ENCODE data around the gene ATP7A.
A peak's percentile ranks its signal among the peaks of the same experiment; 100 is the strongest.
"Not testable (repeated sequence)": the region's sequence is repeated elsewhere in the genome, so short reads cannot be mapped to it uniquely, and the experiment has no call there.

ATP7A gene

DNA sequence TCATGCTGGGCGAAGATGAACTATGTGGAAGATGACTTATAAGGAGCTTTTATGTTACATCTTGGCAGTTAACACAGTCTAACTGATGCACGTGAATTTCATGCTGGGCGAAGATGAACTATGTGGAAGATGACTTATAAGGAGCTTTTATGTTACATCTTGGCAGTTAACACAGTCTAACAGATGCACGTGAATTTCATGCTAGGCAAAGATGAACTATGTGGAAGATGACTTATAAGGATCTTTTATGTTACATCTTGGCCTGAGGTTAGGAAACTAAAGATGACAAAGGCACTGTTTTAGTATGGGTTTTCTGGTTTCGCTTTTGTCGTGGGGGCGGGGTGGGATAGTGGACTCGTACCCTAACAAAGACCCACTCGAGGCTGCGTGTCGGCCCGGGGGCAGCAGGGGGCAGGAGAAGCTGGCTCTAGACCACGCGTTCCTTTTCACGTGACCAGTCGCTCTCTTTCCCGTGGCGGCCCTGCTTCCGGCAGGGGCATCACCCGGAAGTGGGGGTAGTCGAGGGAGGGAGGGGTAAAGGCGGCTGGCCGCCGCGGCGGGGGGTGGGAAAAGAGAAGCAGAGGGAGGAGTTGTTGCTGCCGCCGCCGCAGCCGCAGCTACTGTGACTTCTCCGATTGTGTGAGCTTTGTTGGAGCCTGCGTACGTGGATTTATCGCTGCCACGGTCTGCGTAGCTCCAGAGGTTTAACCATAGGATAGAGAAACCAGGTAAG is at the start of gene ATP7A:
Gene ATP7A, plus strand, starts transcription at position 586 of the 733 bp plus-strand sequence. CDS start 60,949 bp downstream, outside the sequence.
- DNase-seq (ENCODE audit: low spot score) = peak; percentile 89

DNA sequence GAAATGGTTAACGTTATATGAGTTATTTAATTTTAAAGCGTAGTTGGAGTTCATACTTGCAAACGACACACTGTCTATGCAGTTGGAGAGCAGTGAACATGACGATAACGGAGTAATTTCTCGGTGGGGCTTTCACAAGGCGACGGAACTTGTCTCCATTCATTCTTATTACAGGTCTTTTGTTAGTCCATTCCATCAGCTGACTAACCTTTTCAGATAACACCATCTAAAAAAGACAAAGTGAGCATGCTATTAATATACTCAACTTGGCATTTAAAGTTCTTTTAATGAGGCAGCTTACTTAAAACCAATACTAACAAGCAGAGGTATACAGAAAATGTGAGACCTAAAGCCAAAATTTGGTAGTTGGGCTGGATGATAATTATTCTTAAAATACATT is 35.1 kb upstream of the ATP7A start:
- DNase-seq (ENCODE audit: low spot score) = no peak

DNA sequence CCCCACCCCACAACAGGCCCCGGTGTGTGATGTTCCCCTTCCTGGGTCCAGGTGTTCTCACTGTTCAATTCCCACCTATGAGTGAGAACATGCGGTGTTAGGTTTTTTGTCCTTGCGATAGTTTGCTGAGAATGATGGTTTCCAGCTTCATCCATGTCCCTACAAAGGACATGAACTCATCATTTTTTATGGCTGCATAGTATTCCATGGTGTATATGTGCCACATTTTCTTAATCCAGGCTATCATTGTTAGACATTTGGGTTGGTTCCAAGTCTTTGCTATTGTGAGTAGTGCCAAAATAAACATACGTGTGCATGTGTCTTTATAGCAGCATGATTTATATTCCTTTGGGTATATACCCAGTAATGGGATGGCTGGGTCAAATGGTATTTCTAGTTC is 29.1 kb upstream of the ATP7A start:
- DNase-seq (ENCODE audit: low spot score) = not testable (repeated sequence)

DNA sequence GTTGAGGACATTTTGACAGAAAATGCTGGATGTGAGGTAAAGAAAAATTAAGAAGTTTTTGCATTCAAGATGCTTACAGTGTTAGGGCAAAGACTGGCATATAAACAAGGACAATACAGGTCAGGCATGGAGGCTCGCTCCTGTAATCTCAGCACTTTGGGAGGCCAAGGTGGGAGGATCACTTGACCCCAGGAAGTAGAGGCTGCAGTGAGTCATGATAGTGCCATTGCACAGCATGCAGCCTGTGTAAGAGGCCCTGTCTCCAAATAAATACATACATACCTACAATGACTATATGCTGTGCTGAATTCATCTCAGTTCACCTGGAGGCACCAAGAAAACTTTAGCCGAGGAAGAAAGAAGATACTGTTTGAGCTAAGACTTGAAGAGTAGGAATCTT is 17.6 kb upstream of the ATP7A start:
- no peak for DNase-seq (ENCODE audit: low spot score)

DNA sequence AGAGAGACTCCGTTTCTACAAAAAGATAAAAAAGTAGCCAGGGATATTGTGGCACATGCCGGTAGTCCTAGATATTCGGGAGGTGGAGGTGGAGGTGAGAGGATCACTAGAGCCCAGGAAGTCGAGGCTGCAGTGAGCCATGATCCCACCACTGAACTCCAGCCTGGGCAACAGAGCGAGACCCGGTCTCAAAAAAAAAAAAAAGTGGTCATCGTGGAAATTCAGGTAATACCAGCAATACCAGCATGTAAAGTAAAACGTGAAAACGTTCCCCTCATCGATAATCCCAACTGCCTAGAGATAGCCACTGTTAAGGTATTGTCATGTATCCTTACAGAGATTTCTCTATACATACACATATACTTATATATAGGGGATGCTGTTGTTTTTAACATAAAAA is 16.8 kb upstream of the ATP7A start:
- no peak for DNase-seq (ENCODE audit: low spot score)

DNA sequence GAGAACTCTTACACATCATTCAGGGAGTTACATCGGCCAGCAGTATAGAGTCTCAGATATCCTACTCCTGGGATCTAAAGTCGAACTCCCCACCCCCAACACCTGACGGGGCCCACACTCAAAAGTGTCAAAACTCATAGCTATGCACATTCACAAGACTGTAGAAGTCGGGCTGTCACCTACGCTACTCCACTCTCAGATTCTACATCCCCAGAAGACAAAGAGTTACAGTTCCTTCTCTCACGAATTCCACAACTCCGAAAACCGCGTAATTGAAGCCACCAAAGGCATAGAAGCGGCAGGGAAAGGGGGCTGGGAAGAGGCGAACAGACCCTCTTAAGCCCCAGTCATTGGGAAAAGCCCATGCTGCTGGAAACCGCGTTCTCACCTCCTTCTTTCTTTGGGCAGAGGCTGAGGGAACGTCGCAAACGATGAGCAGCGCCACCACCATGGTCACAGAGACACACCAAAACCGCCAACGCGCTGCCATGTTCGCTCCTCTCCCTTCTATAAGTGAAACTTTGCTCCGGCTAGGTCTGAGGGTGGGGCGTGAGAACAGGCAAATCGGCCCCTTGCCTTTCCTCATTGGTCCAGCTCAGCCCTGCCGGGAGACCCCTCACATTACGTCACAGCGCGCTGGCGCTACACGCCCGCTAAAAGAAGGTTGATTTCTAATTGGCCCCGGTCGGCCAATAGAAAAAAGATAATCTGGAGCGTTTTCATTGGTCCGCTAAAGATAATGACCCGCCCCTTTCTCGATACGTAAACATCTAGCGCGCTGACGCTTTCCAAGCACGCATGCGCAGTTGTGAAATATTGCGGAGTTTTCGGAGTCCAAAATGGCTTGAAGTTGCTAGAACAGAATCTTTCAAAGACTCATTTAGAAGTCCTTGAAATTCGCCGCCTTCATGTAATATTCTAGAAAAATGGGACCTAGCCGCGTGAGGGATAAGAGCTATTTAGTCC is 15.3 kb upstream of the ATP7A start, which contains the start of gene MAGT1:
Gene MAGT1, minus strand, starts transcription at position 515 of the 966 bp plus-strand sequence. Its CDS starts 25 bp downstream, at position 490.
- DNase-seq (ENCODE audit: low spot score) = peak; percentile 90

DNA sequence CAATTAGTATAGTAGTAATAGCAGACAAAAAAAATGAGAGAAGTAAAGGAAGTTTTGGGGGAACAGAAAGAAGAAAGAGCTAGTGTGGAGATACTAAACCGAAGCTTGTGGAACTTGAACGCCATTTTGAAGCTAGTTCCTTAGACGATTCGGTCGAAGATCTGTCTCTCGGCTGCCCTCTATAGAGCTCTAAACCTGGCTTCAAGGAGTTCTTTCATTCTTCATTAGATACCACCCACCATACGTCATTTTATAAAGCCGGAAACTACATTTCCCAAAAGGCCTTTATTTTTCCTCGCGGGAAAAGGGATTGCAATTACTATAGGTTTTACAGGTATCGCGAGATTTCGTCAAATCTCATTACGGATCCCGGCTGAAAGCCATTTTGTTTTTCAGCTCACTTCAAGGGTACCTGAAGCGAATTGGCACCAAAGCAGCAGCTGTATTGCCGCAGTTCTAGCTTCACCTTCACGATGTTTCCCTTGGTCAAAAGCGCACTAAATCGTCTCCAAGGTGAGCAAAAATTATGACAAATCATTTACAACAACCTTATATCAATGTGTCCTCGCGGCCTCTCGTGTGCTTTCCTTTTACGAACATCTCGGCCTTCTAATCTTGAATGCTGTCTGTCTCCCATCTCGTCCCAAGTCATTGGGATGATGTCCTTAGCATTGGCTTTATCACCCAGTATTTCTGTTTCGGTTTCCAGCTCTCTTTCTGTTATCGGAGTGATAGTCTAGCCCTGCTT is 11.2 kb upstream of the ATP7A start, which contains the start of gene COX7B:
Gene COX7B, plus strand, starts transcription at position 388 of the 748 bp plus-strand sequence. Its CDS starts 86 bp downstream, at position 474.
- peak; percentile 66 for DNase-seq (ENCODE audit: low spot score)

DNA sequence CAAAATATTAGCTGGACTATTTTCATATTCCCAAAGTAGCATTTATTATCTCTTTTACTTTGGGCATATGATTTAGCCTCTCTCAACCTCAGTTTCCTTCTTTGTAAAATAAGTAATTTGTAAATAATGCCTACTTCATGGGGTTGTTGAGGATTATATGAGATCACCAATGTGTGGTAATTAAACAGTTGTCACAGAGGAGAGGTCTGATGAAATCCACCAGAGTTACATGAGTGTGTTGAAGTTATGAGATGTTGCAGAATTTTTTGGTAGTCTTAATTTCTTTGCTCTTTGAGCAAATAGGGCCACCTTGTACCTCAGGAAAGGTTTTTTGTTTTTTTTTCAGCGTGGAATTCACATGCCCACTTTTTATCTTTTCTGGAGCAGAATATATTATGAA is 9.8 kb upstream of the ATP7A start:
- DNase-seq (ENCODE audit: low spot score) = no peak

DNA sequence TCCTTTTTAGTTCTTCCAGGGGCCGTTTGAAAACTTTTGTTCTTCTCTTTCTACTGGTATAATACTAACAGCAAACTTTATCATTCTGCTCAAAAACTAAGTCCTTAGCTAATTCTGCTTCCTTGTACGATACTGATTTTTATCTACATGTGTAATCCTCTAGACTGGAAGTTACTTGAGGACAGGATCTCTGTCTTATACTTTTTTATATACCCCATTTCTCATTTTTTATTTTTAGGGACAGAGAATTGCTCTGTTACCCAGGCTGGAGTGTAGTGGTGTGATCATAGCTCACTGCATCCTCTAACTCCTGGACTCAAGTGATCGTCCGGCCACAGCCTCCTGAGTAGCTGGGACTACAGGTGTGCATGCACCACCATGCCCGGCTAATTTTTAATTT is 9.0 kb upstream of the ATP7A start:
- DNase-seq (ENCODE audit: low spot score) = no peak

DNA sequence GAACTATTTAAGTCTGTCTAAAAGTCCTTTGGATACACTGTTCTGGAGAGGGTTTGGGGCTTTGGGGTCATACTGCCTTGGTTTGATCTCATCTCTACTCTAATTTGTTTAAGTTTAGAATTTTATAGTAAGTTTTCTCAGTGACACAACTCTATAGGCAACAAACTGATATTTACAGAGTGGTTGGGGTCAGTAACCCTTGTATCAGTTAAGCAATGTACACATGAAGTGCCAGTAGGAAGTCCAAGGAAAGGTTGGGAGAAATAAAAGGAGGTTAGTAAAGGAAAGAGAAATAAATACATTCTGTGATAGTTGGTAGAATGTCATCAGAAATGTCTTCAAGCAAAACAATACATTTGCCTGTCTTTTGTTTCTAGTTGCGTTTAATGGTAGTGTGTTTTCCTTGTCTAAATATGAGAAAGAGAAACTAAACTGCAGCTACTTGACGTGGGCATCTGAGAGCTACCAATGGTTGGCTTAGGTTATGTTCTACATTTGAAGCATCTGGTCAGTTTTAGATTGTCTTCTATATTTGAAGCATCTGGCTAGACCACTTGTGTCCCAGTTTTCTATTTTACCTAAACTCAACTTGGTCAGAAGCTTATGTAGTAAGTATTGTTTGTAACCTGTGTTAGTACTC is 6.9 kb downstream of the ATP7A start:
- no peak for DNase-seq (ENCODE audit: low spot score)

DNA sequence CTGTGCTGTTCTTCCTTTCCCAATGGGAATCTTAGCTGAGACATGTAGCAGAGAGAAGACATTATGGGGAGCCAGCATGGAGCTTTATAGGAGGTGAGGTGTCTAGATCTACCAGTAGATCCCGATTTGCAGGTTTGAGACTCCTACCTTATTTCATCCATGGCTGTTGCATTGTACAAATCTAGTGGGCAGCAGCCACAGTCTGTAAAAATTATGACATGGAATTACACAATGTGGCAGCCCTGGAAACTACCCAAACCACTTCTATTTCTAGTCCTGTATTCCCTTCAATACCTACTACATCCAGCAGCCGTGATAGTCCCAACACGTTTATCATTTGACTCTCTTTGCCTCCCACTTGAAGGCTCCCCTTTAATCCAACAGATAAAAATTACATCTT is 8.1 kb downstream of the ATP7A start:
- DNase-seq (ENCODE audit: low spot score) = no peak

DNA sequence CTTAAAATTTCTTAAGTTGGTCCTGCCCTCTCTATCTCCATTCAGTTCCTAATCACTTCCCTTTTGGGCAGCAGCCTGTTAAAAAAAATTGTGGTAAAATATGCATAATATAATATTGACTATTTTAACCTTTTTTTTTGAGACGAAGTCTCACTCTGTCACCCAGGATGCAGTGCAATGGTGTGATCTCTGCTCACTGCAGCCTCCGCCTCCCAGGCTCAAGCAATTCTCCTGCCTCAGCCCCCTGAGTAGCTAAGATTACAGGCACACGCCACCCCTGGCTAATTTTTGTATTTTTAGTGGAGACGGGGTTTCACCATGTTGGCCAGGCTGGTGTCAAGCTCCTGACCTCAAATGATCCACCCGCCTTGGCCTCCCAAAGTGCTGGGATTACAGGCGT is 8.9 kb downstream of the ATP7A start:
- DNase-seq (ENCODE audit: low spot score) = not testable (repeated sequence)

DNA sequence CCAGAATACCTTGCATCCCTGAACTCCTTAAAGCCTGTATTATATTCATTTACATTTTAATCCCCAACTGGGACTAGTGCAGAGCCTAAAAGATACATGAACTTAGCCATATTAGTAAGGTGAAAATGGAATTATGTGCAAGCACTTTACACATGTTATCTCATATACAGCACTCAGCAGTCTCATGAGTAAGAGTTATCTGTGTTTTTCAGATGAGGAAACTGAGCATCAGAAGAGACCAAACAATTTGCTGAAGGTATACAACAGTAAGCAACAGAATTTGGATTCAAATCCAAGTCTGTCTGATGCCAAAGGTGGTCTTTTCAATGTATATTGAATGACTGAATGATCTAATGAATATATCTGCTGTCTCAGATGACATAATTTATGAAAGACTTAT is 12.3 kb downstream of the ATP7A start:
- no peak for DNase-seq (ENCODE audit: low spot score)

DNA sequence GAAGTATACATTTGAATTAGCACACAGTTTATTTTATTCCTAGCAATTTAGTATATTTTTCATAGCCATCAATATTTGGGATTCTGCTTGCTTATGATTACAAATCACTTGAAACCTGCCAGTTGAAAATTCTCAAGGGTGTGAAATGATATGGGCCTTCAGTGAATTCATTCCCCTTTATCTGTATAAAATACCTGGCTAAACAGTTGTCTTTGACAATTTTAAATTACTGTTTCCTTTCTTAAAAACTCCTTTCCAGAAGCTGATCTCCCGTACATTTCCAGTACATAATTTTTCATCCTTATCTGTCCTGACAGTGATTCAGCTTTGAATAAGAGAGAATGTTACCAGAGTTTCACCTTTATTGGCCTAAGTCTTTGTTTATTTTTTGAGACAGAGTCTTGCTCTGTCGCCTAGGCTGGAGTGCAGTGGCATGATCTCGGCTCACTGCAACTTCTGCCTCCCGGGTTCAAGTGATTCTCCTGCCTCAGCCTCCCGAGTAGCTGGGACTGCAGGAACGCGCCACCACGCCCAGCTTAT is 13.9 kb downstream of the ATP7A start:
- no peak for DNase-seq (ENCODE audit: low spot score)

DNA sequence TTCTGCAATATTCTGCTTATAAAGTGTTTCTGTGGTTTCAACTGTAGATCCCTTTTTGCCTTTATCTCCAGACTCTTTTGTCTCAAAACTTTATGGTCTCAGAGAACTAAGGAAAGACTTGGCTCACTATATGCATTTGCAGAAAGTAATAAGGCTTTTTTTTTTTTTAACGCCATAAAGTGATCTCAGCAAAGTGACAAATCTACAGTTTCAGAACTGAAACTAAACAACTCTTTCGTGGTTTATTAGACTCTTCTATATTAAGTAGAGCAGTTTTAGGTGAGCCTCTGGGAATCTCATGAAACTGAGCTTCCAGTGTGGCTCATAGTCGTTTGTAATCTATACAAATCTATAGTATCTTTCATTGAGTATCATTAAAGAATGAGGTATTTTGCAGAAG is 15.3 kb downstream of the ATP7A start:
- DNase-seq (ENCODE audit: low spot score) = no peak

DNA sequence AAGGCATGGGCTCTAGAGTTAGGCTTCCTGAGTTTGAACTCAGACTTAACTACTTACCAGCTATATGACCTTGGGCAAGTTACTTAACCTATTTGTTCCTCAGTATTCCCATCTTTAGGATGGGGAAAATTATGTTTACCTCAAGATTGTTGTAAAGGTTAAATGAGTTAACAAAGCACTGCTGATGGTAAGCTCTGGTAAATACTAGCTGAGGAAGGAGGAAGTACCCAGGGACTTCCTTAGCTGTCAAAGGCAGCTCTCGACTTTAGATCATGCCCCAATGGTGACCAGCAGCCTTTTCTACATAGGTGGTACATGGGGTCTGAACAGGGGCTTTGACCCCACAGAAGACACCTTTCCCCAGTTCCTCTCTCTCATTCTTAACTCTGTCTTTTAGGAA is 20.1 kb downstream of the ATP7A start:
- DNase-seq (ENCODE audit: low spot score) = no peak

DNA sequence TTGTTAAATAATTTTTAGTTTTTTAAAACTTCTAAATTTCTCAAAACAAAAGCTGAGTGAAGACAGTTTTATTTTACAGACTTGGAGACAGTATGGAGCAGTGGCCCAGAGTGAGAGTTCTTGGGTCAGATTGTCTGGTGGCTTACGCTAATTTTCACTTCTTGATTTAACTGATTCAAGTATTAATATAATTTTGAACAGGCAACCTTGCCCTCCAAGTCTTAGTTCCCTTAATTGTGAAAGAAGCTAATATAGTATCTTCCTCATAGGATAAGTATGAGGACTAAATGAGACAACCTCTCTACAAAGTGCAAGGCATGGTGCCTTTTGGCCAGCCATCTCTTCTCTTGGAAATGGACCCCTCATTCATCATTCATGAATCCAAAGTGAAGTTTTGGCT is 25.4 kb downstream of the ATP7A start:
- DNase-seq (ENCODE audit: low spot score) = no peak

DNA sequence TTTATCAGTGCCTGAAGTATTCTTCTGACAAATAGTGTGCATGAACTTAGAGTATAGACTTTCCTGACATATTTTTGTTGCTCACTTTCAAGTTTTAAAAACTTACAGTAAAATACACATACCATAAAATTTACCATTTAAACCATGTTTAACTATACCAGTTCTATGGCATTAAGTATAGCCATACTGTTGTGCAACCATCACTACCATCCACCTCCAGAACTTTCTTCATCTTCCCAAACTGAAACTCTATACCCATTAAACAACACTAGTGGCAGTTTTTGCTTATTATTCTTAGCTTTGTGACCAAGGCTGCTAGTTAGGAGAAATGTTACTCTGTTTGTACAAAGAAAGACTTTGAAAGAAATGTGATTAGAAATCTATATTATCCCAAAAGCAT is 25.8 kb downstream of the ATP7A start:
- DNase-seq (ENCODE audit: low spot score) = no peak

DNA sequence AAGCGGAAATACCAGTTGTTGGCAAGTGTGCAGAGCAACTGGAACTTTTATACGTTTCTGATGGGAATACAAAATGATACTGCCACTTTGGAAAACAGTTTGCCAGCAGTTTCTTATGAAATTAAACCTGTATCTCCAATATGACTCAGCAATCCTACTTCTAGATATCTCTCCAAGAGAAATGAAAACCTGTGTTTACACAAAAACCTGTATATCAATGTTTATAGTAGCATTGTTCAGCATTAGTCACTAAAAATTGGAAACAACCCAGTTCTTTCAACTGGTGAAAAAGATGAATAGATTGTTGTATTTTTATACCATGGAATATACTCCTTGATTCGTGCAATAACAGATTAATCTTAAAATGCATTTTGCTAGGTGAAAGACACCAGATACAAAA is 26.8 kb downstream of the ATP7A start:
- DNase-seq (ENCODE audit: low spot score) = no peak

DNA sequence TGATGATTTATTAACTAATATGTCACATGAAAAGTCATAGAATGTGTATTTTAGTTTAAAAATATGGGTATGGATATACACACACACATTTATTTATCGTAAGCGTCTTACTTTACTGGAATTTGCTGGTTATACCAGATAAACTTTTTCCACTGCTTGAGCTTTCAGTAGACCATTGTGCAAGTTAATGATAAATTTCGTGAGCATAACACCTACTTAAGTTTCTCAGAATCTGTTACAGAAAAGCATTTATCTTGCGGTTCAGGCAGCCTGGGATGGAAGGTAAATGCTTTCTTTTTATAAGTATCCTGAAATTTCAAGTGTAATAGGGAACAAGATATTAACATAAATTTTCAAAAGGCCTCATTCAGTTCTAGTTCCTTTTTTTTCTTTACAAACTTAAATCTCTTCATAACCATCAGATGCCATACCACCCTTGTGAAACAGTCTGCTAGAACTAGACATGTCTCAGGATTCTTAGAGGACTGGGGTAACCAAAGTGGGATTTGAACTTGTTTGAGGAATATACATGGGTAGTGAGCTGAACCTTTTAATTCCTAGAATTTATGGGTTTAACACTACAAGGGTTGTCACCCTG is 27.7 kb downstream of the ATP7A start:
- no peak for DNase-seq (ENCODE audit: low spot score)

DNA sequence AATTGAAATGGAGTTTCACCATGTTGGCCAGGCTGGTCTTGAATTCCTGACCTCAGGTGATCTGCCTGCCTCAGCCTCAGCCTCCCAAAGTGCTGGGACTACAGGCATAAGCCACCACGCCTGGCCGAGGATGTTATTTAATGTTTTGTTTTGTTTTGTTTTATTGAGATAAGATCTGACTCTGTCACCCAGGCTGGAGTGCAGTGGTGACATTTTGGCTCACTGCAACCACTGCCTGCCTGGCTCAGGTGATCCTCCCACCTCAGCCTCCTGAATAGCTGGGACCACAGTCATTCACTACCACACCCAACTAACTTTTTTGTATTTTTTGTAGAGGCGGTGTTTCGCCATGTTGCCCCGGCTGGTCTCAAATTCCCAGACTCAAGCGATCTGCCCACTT is 34.5 kb downstream of the ATP7A start:
- DNase-seq (ENCODE audit: low spot score) = not testable (repeated sequence)
